ENCODE measurements around the gene KIAA0513.

DNA sequence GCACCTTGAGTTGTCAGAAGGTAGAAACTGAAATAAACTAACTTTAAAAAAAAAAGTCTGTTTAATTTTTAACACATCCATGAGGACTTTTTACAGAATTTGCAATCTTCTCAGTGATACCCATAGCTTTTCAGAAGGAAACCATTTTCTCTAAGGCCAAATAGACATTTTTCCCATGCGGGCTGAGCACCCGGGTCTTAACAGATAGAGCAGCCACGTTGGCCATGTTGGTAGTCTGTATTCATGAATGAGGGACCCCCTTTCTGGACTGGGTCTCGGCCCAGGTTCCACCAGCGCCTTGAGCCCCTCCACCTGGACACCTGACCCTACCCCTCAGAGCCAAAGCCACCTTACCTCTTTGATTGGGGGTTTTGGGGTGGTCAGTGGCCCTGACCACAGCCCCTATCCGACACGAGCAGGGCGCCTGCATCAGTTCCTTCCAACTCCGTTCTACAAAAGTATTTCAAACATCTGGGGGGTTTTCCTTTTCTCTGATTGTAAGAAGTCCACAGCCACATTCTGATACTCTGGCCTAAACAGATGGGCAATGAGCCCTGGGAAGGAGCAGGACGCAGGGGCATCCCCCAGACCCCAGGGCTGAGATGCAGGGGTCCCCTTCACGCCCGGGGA, 66.7 kb downstream of the KIAA0513 start:
- TF ChIP-seq, protein P1, sequence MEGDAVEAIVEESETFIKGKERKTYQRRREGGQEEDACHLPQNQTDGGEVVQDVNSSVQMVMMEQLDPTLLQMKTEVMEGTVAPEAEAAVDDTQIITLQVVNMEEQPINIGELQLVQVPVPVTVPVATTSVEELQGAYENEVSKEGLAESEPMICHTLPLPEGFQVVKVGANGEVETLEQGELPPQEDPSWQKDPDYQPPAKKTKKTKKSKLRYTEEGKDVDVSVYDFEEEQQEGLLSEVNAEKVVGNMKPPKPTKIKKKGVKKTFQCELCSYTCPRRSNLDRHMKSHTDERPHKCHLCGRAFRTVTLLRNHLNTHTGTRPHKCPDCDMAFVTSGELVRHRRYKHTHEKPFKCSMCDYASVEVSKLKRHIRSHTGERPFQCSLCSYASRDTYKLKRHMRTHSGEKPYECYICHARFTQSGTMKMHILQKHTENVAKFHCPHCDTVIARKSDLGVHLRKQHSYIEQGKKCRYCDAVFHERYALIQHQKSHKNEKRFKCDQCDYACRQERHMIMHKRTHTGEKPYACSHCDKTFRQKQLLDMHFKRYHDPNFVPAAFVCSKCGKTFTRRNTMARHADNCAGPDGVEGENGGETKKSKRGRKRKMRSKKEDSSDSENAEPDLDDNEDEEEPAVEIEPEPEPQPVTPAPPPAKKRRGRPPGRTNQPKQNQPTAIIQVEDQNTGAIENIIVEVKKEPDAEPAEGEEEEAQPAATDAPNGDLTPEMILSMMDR (IDR thresholded peaks at IDR 0.05): no peak
- TF ChIP-seq POLR2A (IDR thresholded peaks at IDR 0.05): no peak

Measured in body of pancreas (tissue), 4 donors.